Measurements from ENCODE around the gene UPK3B. TPM values are rescaled to one million over a fixed set of nuclear protein-coding genes. Genes with fewer than 3 reads are reported as not detected.
"Not testable (repeated sequence)": the region's sequence is repeated elsewhere in the genome, so short reads cannot be mapped to it uniquely, and the experiment has no call there.

The UPK3B gene
- total RNA-seq, 1 experiment from 2014 or later: 3.0 TPM

DNA sequence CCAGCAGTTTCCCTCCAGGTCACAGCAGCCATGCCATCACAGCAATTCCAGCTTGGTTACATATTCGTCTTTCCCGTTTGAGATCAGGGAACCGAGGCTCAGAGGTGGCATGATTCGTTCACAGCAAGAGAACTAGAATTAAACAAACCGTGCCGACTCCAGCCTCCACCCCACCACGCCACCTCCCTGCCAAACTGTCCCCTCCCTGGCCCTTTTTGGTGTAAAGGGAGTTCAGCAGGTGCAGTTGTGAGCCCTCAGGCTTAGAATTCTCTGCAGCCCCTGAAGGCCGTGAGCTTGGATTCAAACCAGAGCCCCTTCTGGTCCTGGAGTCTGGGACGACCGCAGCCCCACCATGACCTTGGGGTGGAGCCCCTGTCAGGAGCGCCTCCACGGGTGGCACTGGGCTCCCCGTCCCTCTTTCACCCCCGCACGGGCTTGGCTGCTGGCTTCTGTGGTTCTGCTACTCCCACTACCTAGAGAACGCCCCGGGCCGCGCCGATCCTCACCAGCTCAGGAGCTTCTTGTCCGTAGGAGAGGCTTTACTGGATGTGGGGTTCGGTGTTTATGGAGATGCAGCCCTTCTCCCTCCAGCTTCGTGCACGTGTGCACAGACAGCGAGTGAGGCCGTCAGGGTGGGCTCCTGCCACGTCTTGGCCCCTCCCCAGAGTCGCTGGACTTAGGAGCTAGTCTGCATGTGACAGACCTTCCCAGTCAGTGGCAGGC lies 11.0 kb upstream of the UPK3B start:
- POLR2A ChIA-PET (ENCODE audit: unreplicated experiment); H3K9me3 ChIP-seq (ENCODE audit: low read length); BruUV-seq (replicated peaks); H4K20me1 ChIP-seq (ENCODE audit: low read length); H3K4me3 ChIP-seq (ENCODE audit: low read length); H3K9ac ChIP-seq (ENCODE audit: low read length); H3K27me3 ChIP-seq (ENCODE audit: low read length); H3K27ac ChIP-seq (ENCODE audit: low read length); H3K36me3 ChIP-seq (ENCODE audit: low read depth, low read length); H3F3A ChIP-seq (ENCODE audit: low read length, unreplicated experiment); H3K79me2 ChIP-seq (ENCODE audit: low read length); H3K4me2 ChIP-seq (ENCODE audit: low read length); intact Hi-C loops (cut with micrococcal nuclease); ATAC-seq; H3K4me1 ChIP-seq (ENCODE audit: insufficient read depth, low read length); CTCF ChIA-PET; DNase-seq; H3K9me2 ChIP-seq (replicated peaks; ENCODE audit: low read length); H2AFZ ChIP-seq (ENCODE audit: low read length): not testable (repeated sequence)

DNA sequence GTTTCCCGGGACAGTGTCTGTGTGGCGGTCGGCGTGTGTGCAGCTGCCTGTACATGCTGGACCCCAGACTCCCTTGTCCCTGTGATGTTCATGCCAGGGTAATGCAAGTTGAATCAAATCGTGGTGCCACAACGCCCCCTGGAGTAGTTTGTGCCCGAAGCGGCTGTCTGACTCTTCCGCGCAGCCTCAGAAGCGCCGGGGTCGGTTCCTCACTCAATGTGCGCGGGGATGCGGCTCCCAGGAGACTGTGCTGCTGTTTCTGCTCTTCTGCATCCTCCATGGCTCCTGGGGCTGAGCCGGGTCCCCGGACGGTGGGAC lies 10.5 kb upstream of the UPK3B start:
- H3K4me2 ChIP-seq (ENCODE audit: low read length); H3K4me1 ChIP-seq (ENCODE audit: insufficient read depth, low read length); H3K27me3 ChIP-seq (ENCODE audit: low read length); H3F3A ChIP-seq (ENCODE audit: low read length, unreplicated experiment); H3K9ac ChIP-seq (ENCODE audit: low read length); H3K79me2 ChIP-seq (ENCODE audit: low read length); intact Hi-C loops (cut with micrococcal nuclease); H3K36me3 ChIP-seq (ENCODE audit: low read depth, low read length); H4K20me1 ChIP-seq (ENCODE audit: low read length); POLR2A ChIA-PET (ENCODE audit: unreplicated experiment); H3K27ac ChIP-seq (ENCODE audit: low read length); DNase-seq; ATAC-seq; BruUV-seq (replicated peaks); H2AFZ ChIP-seq (ENCODE audit: low read length); H3K9me3 ChIP-seq (ENCODE audit: low read length); H3K4me3 ChIP-seq (ENCODE audit: low read length); H3K9me2 ChIP-seq (replicated peaks; ENCODE audit: low read length); CTCF ChIA-PET: not testable (repeated sequence)

DNA sequence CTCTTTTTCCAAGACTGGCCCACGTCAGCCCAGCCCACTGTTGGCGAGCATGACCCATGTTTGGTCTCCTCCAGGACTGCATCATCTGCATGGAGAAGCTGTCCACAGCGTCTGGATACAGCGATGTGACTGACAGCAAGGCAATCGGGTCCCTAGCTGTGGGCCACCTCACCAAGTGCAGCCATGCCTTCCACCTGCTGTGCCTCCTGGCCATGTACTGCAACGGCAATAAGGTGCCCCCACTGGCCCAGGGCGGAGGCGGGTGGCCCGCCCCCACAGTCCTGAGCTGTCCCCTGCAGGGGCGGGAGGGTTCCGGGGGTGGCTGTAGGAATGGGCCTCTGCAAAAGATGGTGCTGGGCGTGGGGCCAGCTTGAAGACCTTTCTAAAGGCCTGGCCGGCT lies 8.1 kb upstream of the UPK3B start:
- POLR2A ChIA-PET (ENCODE audit: unreplicated experiment); H4K20me1 ChIP-seq (ENCODE audit: low read length); H3F3A ChIP-seq (ENCODE audit: low read length, unreplicated experiment); CTCF ChIA-PET; H3K4me2 ChIP-seq (ENCODE audit: low read length); DNase-seq; BruUV-seq (replicated peaks); H3K9me3 ChIP-seq (ENCODE audit: low read length); H3K4me3 ChIP-seq (ENCODE audit: low read length); H3K4me1 ChIP-seq (ENCODE audit: insufficient read depth, low read length); H3K9me2 ChIP-seq (replicated peaks; ENCODE audit: low read length); H3K27ac ChIP-seq (ENCODE audit: low read length); H3K9ac ChIP-seq (ENCODE audit: low read length); H3K36me3 ChIP-seq (ENCODE audit: low read depth, low read length); H3K27me3 ChIP-seq (ENCODE audit: low read length); H2AFZ ChIP-seq (ENCODE audit: low read length); intact Hi-C loops (cut with micrococcal nuclease); H3K79me2 ChIP-seq (ENCODE audit: low read length); ATAC-seq: not testable (repeated sequence)

DNA sequence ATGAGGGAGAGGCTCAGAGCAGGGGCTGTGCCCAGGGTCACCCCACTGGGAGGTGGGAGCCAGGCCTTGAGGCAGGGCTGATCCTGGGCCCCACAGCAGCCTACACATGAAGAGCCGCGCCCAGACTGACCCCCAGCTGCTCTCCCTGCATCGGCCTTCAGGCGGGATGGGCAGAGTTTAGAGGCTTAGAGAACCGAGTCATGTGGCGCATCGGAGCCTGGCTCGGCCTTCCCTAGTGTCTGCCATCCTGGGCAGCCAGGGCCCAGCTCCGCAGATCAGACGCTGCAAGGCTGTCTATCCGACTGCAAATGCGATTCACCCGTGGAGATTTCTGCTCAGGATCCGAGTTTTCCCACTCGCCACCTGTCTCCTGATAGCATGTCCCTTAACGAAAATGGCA lies 7.5 kb upstream of the UPK3B start:
- H3K9me3 ChIP-seq (ENCODE audit: low read length); H3K79me2 ChIP-seq (ENCODE audit: low read length); H2AFZ ChIP-seq (ENCODE audit: low read length); H3K9ac ChIP-seq (ENCODE audit: low read length); ATAC-seq; H3K27me3 ChIP-seq (ENCODE audit: low read length); CTCF ChIA-PET; BruUV-seq (replicated peaks); H3K4me2 ChIP-seq (ENCODE audit: low read length); H3K4me3 ChIP-seq (ENCODE audit: low read length); H4K20me1 ChIP-seq (ENCODE audit: low read length); H3K9me2 ChIP-seq (replicated peaks; ENCODE audit: low read length); H3K4me1 ChIP-seq (ENCODE audit: insufficient read depth, low read length); H3K27ac ChIP-seq (ENCODE audit: low read length); DNase-seq; H3F3A ChIP-seq (ENCODE audit: low read length, unreplicated experiment); POLR2A ChIA-PET (ENCODE audit: unreplicated experiment); intact Hi-C loops (cut with micrococcal nuclease); H3K36me3 ChIP-seq (ENCODE audit: low read depth, low read length): not testable (repeated sequence)

DNA sequence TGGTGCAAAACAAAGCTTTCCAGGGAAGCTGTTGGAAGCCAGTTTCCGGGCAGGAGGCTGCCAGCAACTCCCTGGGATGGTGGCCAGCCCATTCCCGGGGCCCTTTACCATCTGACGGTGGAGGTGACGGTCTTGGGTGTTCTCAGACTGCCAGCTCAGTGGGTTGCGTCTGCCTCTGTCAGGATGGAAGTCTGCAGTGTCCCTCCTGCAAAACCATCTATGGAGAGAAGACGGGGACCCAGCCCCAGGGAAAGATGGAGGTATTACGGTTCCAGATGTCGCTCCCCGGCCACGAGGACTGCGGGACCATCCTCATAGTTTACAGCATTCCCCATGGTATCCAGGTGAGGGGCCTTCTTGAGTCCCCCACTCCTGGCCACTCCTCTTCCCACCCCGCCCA lies 7.1 kb upstream of the UPK3B start:
- H3F3A ChIP-seq (ENCODE audit: low read length, unreplicated experiment); H3K36me3 ChIP-seq (ENCODE audit: low read depth, low read length); H3K4me1 ChIP-seq (ENCODE audit: insufficient read depth, low read length); CTCF ChIA-PET; POLR2A ChIA-PET (ENCODE audit: unreplicated experiment); H3K9me2 ChIP-seq (replicated peaks; ENCODE audit: low read length); H3K9ac ChIP-seq (ENCODE audit: low read length); H3K27me3 ChIP-seq (ENCODE audit: low read length); DNase-seq; BruUV-seq (replicated peaks); H3K4me3 ChIP-seq (ENCODE audit: low read length); H2AFZ ChIP-seq (ENCODE audit: low read length); H4K20me1 ChIP-seq (ENCODE audit: low read length); H3K4me2 ChIP-seq (ENCODE audit: low read length); H3K27ac ChIP-seq (ENCODE audit: low read length); H3K9me3 ChIP-seq (ENCODE audit: low read length); ATAC-seq; H3K79me2 ChIP-seq (ENCODE audit: low read length); intact Hi-C loops (cut with micrococcal nuclease): not testable (repeated sequence)

DNA sequence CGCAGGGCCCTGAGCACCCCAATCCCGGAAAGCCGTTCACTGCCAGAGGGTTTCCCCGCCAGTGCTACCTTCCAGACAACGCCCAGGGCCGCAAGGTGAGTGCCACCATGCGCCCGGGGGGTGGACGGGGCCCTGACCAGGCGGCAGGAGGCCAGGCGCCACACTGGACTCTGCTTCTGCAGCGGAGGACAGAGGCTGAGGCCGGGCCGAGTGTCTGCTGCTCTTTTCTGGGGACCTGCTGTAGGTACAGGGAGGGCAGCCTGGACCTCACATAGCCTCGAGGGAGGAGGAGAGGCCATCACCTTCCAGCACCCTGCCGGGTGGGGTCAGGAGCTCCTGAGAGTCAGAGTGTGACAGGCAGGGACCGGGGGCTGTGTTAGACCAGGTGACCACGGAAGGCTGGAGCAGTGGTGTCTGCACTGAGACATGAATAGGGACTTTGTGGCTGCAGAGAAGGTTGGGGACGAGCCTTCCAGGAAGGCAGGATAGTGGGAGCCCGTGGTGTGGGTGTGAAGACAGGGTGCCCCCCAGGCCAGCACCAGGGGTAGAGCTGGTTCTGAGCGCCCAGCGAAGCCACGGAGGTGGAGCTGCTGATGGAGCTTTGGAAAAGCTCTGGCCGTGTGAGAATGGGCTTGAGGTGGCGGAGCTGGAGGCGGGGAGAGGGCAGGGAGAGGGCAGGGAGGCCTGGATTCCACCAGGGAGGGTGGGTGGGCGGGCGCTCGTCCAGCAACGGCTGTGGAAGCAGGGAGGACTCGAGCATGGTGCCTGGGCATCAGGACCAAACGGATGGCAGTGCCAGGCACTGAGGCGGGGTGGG lies 5.8 kb upstream of the UPK3B start:
- POLR2A ChIA-PET (ENCODE audit: unreplicated experiment); H3K4me2 ChIP-seq (ENCODE audit: low read length); H3K4me1 ChIP-seq (ENCODE audit: insufficient read depth, low read length); H3K27me3 ChIP-seq (ENCODE audit: low read length); DNase-seq; H3K9ac ChIP-seq (ENCODE audit: low read length); H3K4me3 ChIP-seq (ENCODE audit: low read length); H3K27ac ChIP-seq (ENCODE audit: low read length); H2AFZ ChIP-seq (ENCODE audit: low read length); intact Hi-C loops (cut with micrococcal nuclease); H3K9me3 ChIP-seq (ENCODE audit: low read length); H4K20me1 ChIP-seq (ENCODE audit: low read length); CTCF ChIA-PET; BruUV-seq (replicated peaks); H3K79me2 ChIP-seq (ENCODE audit: low read length); H3K9me2 ChIP-seq (replicated peaks; ENCODE audit: low read length); H3F3A ChIP-seq (ENCODE audit: low read length, unreplicated experiment); ATAC-seq; H3K36me3 ChIP-seq (ENCODE audit: low read depth, low read length): not testable (repeated sequence)
